Mesodermal cell (in vitro differentiated cells): ENCODE measurements around the gene FANCG.

Experiments used
- H3K27ac ChIP-seq: 2 replicates; pipeline ENCODE4 v1.7.0; 2013; ENCODE audit warnings: mild to moderate bottlenecking, low read depth, low read length, moderate library complexity; ENCODE audit not compliant: severe bottlenecking
- H3K36me3 ChIP-seq: 2 replicates; pipeline ENCODE4 v1.7.1; 2013; ENCODE audit warnings: mild to moderate bottlenecking, low read length, moderate library complexity; ENCODE audit not compliant: control insufficient read depth, insufficient read depth
- H3K4me1 ChIP-seq: one replicate; pipeline ENCODE4 v1.7.1; 2013; ENCODE audit warnings: mild to moderate bottlenecking, low read length; ENCODE audit not compliant: insufficient read depth, control insufficient read depth, poor library complexity, severe bottlenecking
- H3K4me3 ChIP-seq: 2 replicates; pipeline ENCODE4 v1.7.0; 2013; ENCODE audit warnings: low read length, control low read depth, mild to moderate bottlenecking; ENCODE audit not compliant: insufficient read depth, poor library complexity, severe bottlenecking; ENCODE audit errors: extremely low read depth
- H3K9me3 ChIP-seq: 2 replicates; pipeline ENCODE4 v1.7.1; 2013; ENCODE audit warnings: mild to moderate bottlenecking, low read length, moderate library complexity; ENCODE audit not compliant: control insufficient read depth
- WGBS, 2 experiments: methylation state at CpG; one replicate each; pipeline ENCODE4 v1.1.5; 2013; ENCODE audit warnings: missing lambda C conversion rate in 2 of 2; ENCODE audit not compliant: insufficient coverage in 2 of 2; 5-methylcytosine and 5-hydroxymethylcytosine counted together

Gene FANCG

GRCh38 chr9:35059438-35059837 lies 20.3 kb downstream of the FANCG start:
- no peaks in the 10 kb centered on the region for H3K9me3 ChIP-seq
- H3K4me1 ChIP-seq: no peaks in the 10 kb centered on the region
- H3K36me3 ChIP-seq: peaks cover 100% of the 10 kb centered on the region
- H3K4me3 ChIP-seq: no peak overlapping the region
- no peak overlapping the region for H3K27ac ChIP-seq
- WGBS, 2 experiments: 95 to 98% methylated on average over 6 to 9 of the region's 10 CpGs

- no peak overlapping the region for H3K27ac ChIP-seq
- 95 to 97% methylated on average over 8 of the region's 8 CpGs for WGBS, 2 experiments
Measured at GRCh38 chr9:35057271-35057620, 22.5 kb downstream of the FANCG start.

DNA sequence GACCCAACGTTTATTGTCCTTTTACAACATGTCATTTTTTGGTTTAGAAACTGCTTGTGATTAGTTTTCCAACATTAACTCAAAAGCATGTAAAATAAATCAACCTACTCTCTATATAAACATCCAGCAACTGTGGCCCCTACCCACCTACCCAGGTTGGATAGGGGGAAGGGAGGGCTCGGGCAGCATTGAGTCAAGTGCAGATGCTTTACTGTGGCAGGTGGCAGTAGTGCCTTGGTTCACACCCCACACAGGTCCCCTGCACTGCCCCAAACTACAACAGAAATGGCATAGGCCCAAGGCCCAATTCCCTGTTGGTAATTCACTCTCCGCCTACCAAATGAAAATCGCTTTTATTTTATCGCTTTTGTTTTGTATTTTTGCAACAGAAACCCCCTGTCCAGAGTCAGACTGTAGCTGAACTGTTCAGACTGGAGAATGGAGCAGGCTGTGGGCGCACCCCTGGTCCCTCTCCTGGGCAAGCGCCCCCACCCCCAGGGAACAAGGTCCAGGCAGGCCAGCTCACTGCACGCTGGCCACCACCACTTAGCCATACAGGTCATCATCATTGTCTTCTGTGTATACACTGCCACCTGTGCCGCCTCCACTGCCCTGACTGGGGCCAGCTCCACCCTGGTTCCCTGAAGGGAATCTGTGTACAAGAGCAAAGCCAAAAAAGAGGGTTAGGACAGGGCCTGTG lies 23.0 kb downstream of the FANCG start:
- Histone ChIP-seq H3K36me3 (peaks cover 100% of the 10 kb centered on the region), H3K4me1 (no peaks in the 10 kb centered on the region), H3K4me3 (no peak overlapping the region), H3K9me3 (no peaks in the 10 kb centered on the region), H3K27ac (no peak overlapping the region)
- 94 to 98% methylated on average over 6 to 7 of the region's 9 CpGs for WGBS, 2 experiments

More at GRCh38 chr9:35057271-35057620, 22.5 kb downstream of the FANCG start:
- Histone ChIP-seq H3K4me1 (no peaks in the 10 kb centered on the region), H3K36me3 (peaks cover 100% of the 10 kb centered on the region), H3K9me3 (no peaks in the 10 kb centered on the region), H3K4me3 (no peak overlapping the region)

GRCh38 chr9:35054871-35055644 lies 24.7 kb downstream of the FANCG start:
- WGBS, 2 experiments: 86 to 97% methylated on average over 8 of the region's 14 CpGs
- Histone ChIP-seq H3K4me3 (no peak overlapping the region), H3K9me3 (no peaks in the 10 kb centered on the region), H3K36me3 (peaks cover 98% of the 10 kb centered on the region), H3K27ac (no peak overlapping the region), H3K4me1 (no peaks in the 10 kb centered on the region)

- 60 to 65% methylated on average over 3 to 5 of the region's 5 CpGs for WGBS, 2 experiments
- Histone ChIP-seq H3K36me3 (peaks cover 98% of the 10 kb centered on the region), H3K4me1 (no peaks in the 10 kb centered on the region), H3K9me3 (no peaks in the 10 kb centered on the region), H3K27ac (no peak overlapping the region), H3K4me3 (no peak overlapping the region)
Measured at GRCh38 chr9:35054185-35054835, 25.4 kb downstream of the FANCG start.

DNA sequence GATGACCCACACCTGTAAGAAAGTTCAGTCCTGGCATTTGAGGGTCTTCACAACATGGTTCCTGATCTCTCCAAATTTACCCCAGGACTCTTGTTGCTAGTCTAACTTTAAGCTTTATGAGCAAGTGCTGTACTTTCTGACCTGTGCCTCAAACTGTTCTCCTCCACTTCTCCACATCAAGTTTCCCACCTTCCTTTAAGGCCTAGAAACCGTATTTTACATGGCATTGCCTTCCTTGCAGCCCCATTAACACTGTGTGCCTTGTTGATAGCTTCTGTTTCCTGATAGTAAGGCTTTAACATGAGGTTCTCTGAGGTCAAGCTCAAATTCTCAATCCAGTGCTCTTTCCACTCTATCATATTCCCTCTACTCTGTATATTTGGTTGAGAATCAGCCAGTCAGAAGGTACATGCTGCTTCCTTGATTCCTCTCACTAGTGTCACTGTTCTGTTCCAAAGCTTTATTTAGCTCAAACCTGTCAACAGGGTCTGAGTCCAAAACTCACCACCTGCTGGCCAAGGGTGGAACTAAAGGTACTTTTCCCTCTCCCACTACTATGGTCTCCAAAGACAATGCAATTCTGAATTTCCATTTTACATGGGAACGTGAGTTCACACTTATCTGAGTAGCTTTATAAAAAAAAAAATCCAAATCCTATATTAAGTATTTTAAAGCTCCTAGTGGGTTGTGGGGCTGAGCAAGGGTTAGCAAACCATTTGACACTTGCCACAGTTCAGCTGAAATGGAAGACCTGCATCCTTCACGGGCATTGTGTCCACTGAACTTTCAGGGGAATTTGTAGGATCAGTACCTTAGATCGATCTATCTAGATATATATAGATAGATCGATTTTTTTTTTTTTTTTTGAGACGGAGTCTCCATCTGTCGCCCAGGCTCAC lies 28.4 kb downstream of the FANCG start:
- no peaks in the 10 kb centered on the region for H3K4me1 ChIP-seq
- WGBS, 2 experiments: 79% methylated on average over 2 of the region's 7 CpGs; no CpG with 5 or more reads in 1 of the 2 experiments
- H3K27ac ChIP-seq: no peak overlapping the region
- peaks cover 84% of the 10 kb centered on the region for H3K36me3 ChIP-seq
- no peak overlapping the region for H3K4me3 ChIP-seq
- H3K9me3 ChIP-seq: no peaks in the 10 kb centered on the region

DNA sequence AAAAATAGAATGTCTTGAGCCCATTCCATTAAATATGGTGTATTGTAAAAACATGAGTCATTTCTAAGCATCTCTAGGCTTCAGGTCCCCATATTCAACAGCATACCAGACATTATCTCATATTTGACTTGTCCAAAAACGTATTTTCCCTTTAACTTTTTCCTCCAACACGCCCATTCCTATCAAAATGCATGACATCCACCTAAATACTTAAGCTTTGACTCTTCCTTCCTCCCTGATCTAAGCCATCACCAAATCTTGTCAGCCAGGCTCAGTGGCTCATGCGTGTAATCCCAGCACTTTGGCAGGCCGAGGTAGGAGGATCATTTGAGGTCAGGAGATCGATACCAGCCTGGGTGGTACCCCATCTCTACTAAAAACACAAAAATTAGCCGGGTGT lies 31.2 kb downstream of the FANCG start:
- H3K36me3 ChIP-seq: peaks cover 75% of the 10 kb centered on the region
- H3K27ac ChIP-seq: no peak overlapping the region
- H3K4me1 ChIP-seq: peaks cover 6% of the 10 kb centered on the region
- no peaks in the 10 kb centered on the region for H3K9me3 ChIP-seq
- no peak overlapping the region for H3K4me3 ChIP-seq
- WGBS, 2 experiments: 85 to 100% methylated on average over 4 to 6 of the region's 6 CpGs

GRCh38 chr9:35044071-35044470 lies 35.7 kb downstream of the FANCG start:
- Histone ChIP-seq H3K4me3 (no peak overlapping the region), H3K9me3 (no peaks in the 10 kb centered on the region), H3K36me3 (peaks cover 51% of the 10 kb centered on the region), H3K27ac (no peak overlapping the region), H3K4me1 (peaks cover 16% of the 10 kb centered on the region)
- WGBS, 2 experiments: 60 to 64% methylated on average over 1 to 2 of the region's 3 CpGs

DNA sequence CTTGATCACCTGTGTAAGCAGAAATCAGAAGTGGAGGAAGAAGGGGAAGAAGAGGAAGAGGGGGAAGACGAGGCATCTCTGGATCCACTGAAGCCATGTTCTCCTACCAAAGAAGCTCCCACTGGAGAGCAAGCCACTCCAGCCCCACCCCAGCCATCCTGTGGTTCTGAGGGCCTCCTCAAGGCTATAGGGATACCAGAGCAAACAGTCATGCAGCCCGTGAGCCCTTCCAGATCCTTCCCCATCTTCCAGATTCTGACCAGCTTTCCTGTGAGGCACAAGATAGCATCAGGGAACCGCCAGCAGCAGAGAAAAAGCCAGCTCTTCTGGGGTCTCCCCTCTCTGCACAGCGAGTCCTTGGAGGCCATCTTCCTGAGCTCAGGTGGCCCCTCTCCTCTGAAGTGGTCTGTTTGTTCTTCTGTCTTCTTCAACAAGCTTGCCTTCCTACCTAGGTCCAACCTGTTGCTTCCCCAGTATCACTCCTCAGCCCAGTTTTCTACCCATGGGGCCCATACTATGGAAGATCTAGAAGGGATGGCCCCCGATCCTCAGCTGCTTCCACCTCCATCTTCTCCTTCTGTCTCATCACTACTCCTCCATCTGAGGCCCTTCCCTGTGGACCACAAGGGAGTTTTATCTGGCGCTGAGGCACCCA lies 36.7 kb downstream of the FANCG start:
- Histone ChIP-seq H3K4me1 (peaks cover 16% of the 10 kb centered on the region), H3K27ac (no peak overlapping the region), H3K9me3 (no peaks in the 10 kb centered on the region), H3K36me3 (peaks cover 48% of the 10 kb centered on the region), H3K4me3 (no peak overlapping the region)
- WGBS, 2 experiments: 93% methylated on average over 3 to 4 of the region's 6 CpGs
